ENCODE measurements around the gene PPP4R2.

DNA sequence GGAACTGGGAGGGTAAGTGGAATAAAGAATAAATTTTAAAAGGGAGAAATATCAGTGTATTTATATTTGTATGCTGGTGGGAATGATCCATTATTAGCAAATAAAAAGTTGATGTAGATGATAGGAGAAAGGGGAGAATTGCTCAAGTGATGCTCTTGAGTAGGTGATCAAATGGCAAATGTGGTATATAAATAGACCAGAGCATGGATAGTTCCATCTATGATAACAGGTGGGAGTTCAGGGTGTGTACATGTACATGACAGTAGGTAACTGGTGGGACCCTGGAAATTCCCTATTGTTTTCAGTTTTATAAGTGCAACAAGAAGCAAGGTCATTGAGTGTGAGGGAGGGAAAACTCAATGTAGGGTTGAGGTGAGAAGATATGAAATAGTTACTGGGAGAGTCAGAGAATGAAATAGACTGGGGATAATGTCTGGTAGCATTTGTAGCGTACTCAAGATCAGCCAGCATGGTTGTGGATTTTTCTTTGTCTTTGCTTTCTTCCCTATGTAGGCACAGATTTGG lies 33.5 kb downstream of the PPP4R2 start:
- TF ChIP-seq FOXM1 (IDR thresholded peaks at IDR 0.05; ENCODE audit: borderline replicate concordance) (no peak), FOXA1 (IDR thresholded peaks at IDR 0.05) (no peak), SP1 (IDR thresholded peaks at IDR 0.05) (no peak), BHLHE40 (IDR thresholded peaks at IDR 0.05; ENCODE audit: borderline replicate concordance) (no peak), SUZ12 (IDR thresholded peaks at IDR 0.05) (no peak), HDGF (IDR thresholded peaks at IDR 0.05; ENCODE audit: borderline replicate concordance) (no peak), FOXK2 (IDR thresholded peaks at IDR 0.05) (no peak), ELF4 (IDR thresholded peaks at IDR 0.05) (no peak), TARDBP (IDR thresholded peaks at IDR 0.05) (no peak), CTBP1 (IDR thresholded peaks at IDR 0.05; ENCODE audit: borderline replicate concordance) (no peak), L3MBTL2 (conservative IDR thresholded peaks at IDR 0.05) (no peak)
- TF ChIP-seq, protein P1, sequence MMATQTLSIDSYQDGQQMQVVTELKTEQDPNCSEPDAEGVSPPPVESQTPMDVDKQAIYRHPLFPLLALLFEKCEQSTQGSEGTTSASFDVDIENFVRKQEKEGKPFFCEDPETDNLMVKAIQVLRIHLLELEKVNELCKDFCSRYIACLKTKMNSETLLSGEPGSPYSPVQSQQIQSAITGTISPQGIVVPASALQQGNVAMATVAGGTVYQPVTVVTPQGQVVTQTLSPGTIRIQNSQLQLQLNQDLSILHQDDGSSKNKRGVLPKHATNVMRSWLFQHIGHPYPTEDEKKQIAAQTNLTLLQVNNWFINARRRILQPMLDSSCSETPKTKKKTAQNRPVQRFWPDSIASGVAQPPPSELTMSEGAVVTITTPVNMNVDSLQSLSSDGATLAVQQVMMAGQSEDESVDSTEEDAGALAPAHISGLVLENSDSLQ (IDR thresholded peaks at IDR 0.05), result no peak
